HCT116 (cell line): ENCODE results near the gene ZDBF2. TPM values are rescaled to one million over a fixed set of nuclear protein-coding genes. Genes with fewer than 3 reads are reported as not detected.

Experiments used
- ATAC-seq: fragments of 200-7000 bp; cut with Tn5 transposase; 2 replicates; pipeline ENCODE4 v1.9.1; 2020; ENCODE audit warnings: mild to moderate bottlenecking, moderate library complexity
- BruUV-seq: library from RNA; stranded (reverse); fragments of 400-500 nt; replicated peaks from 2 replicates; lab custom pipeline; 2021; lab: Mats Ljungman, UMichigan
- CTCF ChIA-PET: fragments of 300-600 bp; sonication (Branson Sonifier 250); formaldehyde crosslinking; loops from one replicate; lab custom pipeline; 2021; ENCODE audit warnings: antibody characterized with exemption; lab: Charles Lee
- POLR2A ChIA-PET: fragments of 300-600, 350-600 bp; sonication (Branson Sonifier 250); formaldehyde crosslinking; loops from one replicate; lab custom pipeline; 2021; ENCODE audit warnings: antibody characterized with exemption; lab: Charles Lee
- RAD21 ChIA-PET, 2 experiments: fragments of 300-600 bp; sonication (Branson Sonifier 250); formaldehyde crosslinking; loops; one replicate each; lab custom pipeline; 2023; ENCODE audit warnings: low total read pairs in 2 of 2; ENCODE audit not compliant: uncharacterized antibody in 2 of 2, unreplicated experiment in 2 of 2, low non-redundant PET in 1 of 2; lab: Charles Lee
- DNase-seq: peaks from one replicate; pipeline ENCODE4 v3.0.0-alpha.2; 2010; ENCODE audit warnings: low read depth, low spot score
- H2AFZ ChIP-seq: fragments of 200-600 bp; shearing (Covaris generic), sonication (generic); 2 replicates; pipeline ENCODE4 v1.6.1; 2017; ENCODE audit warnings: low read depth, mixed run types, mixed read lengths, antibody characterized with exemption, low read length; ENCODE audit not compliant: poor library complexity, severe bottlenecking
- H3K27ac ChIP-seq: 2 replicates; pipeline ENCODE4 v1.5.1; 2012; ENCODE audit warnings: low read depth, low read length
- H3K27me3 ChIP-seq: fragments of 200-600 bp; sonication (generic); 2 replicates; pipeline ENCODE4 v1.6.1; 2016; ENCODE audit warnings: mixed run types, low read length, mixed read lengths; ENCODE audit not compliant: insufficient read depth
- H3K36me3 ChIP-seq, 2 experiments: fragments of 200-500 bp in 1 of 2; fragments of 200-600 bp in 1 of 2; sonication (Bioruptor generic) in 1 of 2; sonication (generic) in 1 of 2; 2 replicates each; pipeline versions ENCODE4 v1.5.1 to v1.6.1; 2014 to 2016; ENCODE audit warnings: low read length in 2 of 2, inconsistent platforms in 1 of 2, mixed read lengths in 1 of 2, mixed run types in 1 of 2; ENCODE audit not compliant: insufficient read depth in 2 of 2, control insufficient read depth in 1 of 2
- H3K4me1 ChIP-seq, 2 experiments: fragments of 200-600 bp in 1 of 2; sonication (generic) in 1 of 2; 2 replicates each; pipeline versions ENCODE4 v1.5.1 to v1.6.1; 2012 to 2017; ENCODE audit warnings: low read length in 2 of 2, inconsistent platforms in 1 of 2, mild to moderate bottlenecking in 1 of 2, mixed read lengths in 1 of 2, mixed run types in 1 of 2, moderate library complexity in 1 of 2; ENCODE audit not compliant: insufficient read depth in 2 of 2, control insufficient read depth in 1 of 2
- H3K4me2 ChIP-seq: fragments of 200-600 bp; sonication (generic); 2 replicates; pipeline ENCODE4 v1.6.1; 2017; ENCODE audit warnings: mixed run types, low read length, mixed read lengths
- H3K4me3 ChIP-seq, 2 experiments: fragments of 200-600 bp in 1 of 2; sonication (generic) in 1 of 2; replicated peaks in 1 of 2; 2 replicates each; pipeline ENCODE4 v1.5.1; 2011 to 2016; ENCODE audit warnings: low read length in 2 of 2, control low read depth in 1 of 2, low read depth in 1 of 2, mild to moderate bottlenecking in 1 of 2, mixed read lengths in 1 of 2, mixed run types in 1 of 2
- H3K79me2 ChIP-seq: fragments of 200-600 bp; sonication (generic); 2 replicates; pipeline ENCODE4 v1.6.1; 2017; ENCODE audit warnings: mild to moderate bottlenecking, mixed run types, low read length, moderate library complexity, mixed read lengths; ENCODE audit not compliant: insufficient read depth
- H3K9ac ChIP-seq: fragments of 200-600 bp; sonication (generic); 2 replicates; pipeline ENCODE4 v1.6.1; 2016; ENCODE audit warnings: low read length, mixed read lengths
- H3K9me2 ChIP-seq: fragments of 200-600 bp; sonication (generic), shearing (Covaris generic); 2 replicates; pipeline ENCODE4 v1.6.1; 2017; ENCODE audit warnings: mixed run types, mild to moderate bottlenecking, moderate library complexity; ENCODE audit not compliant: insufficient read depth
- H3K9me3 ChIP-seq, 2 experiments: fragments of 200-500 bp in 1 of 2; fragments of 200-600 bp in 1 of 2; sonication (Bioruptor generic) in 1 of 2; sonication (generic) in 1 of 2; 2 replicates each; pipeline ENCODE4 v1.6.1; 2014 to 2017; ENCODE audit warnings: low read length in 2 of 2, mixed read lengths in 2 of 2, inconsistent platforms in 1 of 2, low read depth in 1 of 2, mild to moderate bottlenecking in 1 of 2, mixed run types in 1 of 2, moderate library complexity in 1 of 2; ENCODE audit not compliant: control insufficient read depth in 1 of 2, insufficient read depth in 1 of 2
- H4K20me1 ChIP-seq: fragments of 200-600 bp; sonication (generic), shearing (Covaris generic); 2 replicates; pipeline ENCODE4 v1.6.1; 2017; ENCODE audit warnings: mixed run types, mild to moderate bottlenecking, moderate library complexity; ENCODE audit not compliant: insufficient read depth
- CEBPB ChIP-seq: IDR thresholded peaks from 2 replicates; pipeline ENCODE4 v1.6.1; 2012; ENCODE audit warnings: low read depth
- CTCF ChIP-seq, 3 experiments: fragments of 200-600 bp in 1 of 3; sonication (generic) in 1 of 3; IDR thresholded peaks in 2 of 3; conservative IDR thresholded peaks in 1 of 3; 2 replicates each; pipeline ENCODE4 v1.5.1; 2012 to 2017; ENCODE audit warnings: low read depth in 2 of 3, low read length in 2 of 3, antibody characterized with exemption in 1 of 3, borderline replicate concordance in 1 of 3, control low read depth in 1 of 3, mild to moderate bottlenecking in 1 of 3, mixed read lengths in 1 of 3, mixed run types in 1 of 3, moderate library complexity in 1 of 3; ENCODE audit not compliant: insufficient read depth in 1 of 3
- ELF1 ChIP-seq: IDR thresholded peaks from 2 replicates; pipeline ENCODE4 v1.6.1; 2012; ENCODE audit warnings: low read depth, borderline replicate concordance
- EZH2phosphoT487 ChIP-seq: fragments of 200-600 bp; IDR thresholded peaks from 2 replicates; pipeline ENCODE4 v1.6.1; 2018; ENCODE audit warnings: antibody characterized with exemption, borderline replicate concordance
- FOSL1 ChIP-seq: IDR thresholded peaks from 2 replicates; pipeline ENCODE4 v1.6.1; 2012; ENCODE audit warnings: low read depth
- POLR2AphosphoS5 ChIP-seq: IDR thresholded peaks from 2 replicates; pipeline ENCODE4 v1.6.1; 2011; ENCODE audit warnings: mild to moderate bottlenecking, low read depth, low read length, moderate library complexity
- SP1 ChIP-seq: IDR thresholded peaks from 2 replicates; pipeline ENCODE4 v1.6.1; 2012; ENCODE audit warnings: low read depth
- SRF ChIP-seq: IDR thresholded peaks from 2 replicates; pipeline ENCODE4 v1.6.1; 2012; ENCODE audit warnings: low read depth
- ZBTB33 ChIP-seq: IDR thresholded peaks from 2 replicates; pipeline ENCODE4 v1.6.1; 2011; ENCODE audit warnings: mild to moderate bottlenecking, low read length, moderate library complexity; ENCODE audit not compliant: insufficient replicate concordance; ENCODE audit errors: extremely low read depth
- ZNF274 ChIP-seq: fragments of 200-500 bp; sonication (Bioruptor generic); IDR thresholded peaks from 2 replicates; pipeline ENCODE4 v1.6.1; 2014; ENCODE audit warnings: mild to moderate bottlenecking, low read depth, low read length, inconsistent platforms
- intact Hi-C: fragments of 100-400 bp; cut with micrococcal nuclease; formaldehyde crosslinking; loops from 2 replicates; pipeline ENCODE4 v1.10.0; 2022
- total RNA-seq: library from RNA; stranded (reverse); gene quantifications from one replicate; pipeline ENCODE4 v1.2.1, GENCODE V29; 2021; ENCODE audit not compliant: unreplicated experiment

ZDBF2 gene
- total RNA-seq, 1 experiment from 2014 or later, result 9.2 TPM

- ChIA-PET POLR2A (no interaction called here), CTCF (no interaction called here)
- no peaks in the 10 kb centered on the region for H3K36me3 ChIP-seq
Observed at GRCh38 chr2:206287197-206287596, 12.7 kb downstream of the ZDBF2 start.

More at GRCh38 chr2:206287197-206287596, 12.7 kb downstream of the ZDBF2 start:
- no peak for DNase-seq
- Histone ChIP-seq H3K4me1 (no peaks in the 10 kb centered on the region), H3K4me3 (no peak overlapping the region), H3K27me3 (no peaks in the 10 kb centered on the region), H3K79me2 (no peaks in the 10 kb centered on the region), H2AFZ (no peak overlapping the region), H3K9me3 (no peaks in the 10 kb centered on the region), H4K20me1 (no peaks in the 10 kb centered on the region), H3K9ac (no peak overlapping the region), H3K4me2 (no peak overlapping the region), H3K27ac (no peak overlapping the region), H3K9me2 (no peaks in the 10 kb centered on the region)
- TF ChIP-seq ZNF274 (no peak), ELF1 (no peak), CTCF (IDR thresholded peaks at IDR 0.05 in 2 of 3, conservative IDR thresholded peaks at IDR 0.05 in 1 of 3; ENCODE audit: borderline replicate concordance in 1 of 3, insufficient read depth in 1 of 3, low read depth in 2 of 3, low read length in 2 of 3) (no peak), SRF (no peak), SP1 (no peak), POLR2AphosphoS5 (no peak), FOSL1 (no peak), ZBTB33 (no peak), EZH2phosphoT487 (no peak), CEBPB (no peak)
- no TSS peak for BruUV-seq
- ATAC-seq, result no peak
- RAD21 ChIA-PET, result no interaction called here
- intact Hi-C loops, result no loop called here
